ENCODE data around the gene LYSET.
A peak's percentile ranks its signal among the peaks of the same experiment; 100 is the strongest.

LYSET gene

DNA sequence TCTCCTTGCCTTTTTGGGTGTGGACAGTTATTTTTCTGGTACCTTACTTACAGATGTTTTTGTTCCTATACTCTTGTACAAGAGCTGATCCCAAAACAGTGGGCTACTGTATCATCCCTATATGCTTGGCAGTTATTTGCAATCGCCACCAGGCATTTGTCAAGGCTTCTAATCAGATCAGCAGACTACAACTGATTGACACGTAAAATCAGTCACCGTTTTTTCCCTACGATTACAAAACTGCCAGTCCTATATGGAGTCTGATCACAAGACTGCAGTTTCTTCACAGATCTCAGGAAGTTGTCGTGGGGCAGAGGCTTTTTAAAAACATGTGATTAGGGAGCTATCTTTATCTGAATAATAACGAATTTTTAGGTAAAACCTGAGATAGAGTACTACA is 1.3 kb downstream of the LYSET start:
- no peak for DNase-seq (ENCODE audit: low spot score in 2 of 2)
- no peak for ATAC-seq (ENCODE audit: low read depth)
- Mint-ChIP-seq H3K9me3 (no peaks in the 10 kb centered on the region), H3K4me1 (peaks cover 26% of the 10 kb centered on the region), H3K27me3 (no peaks in the 10 kb centered on the region), H3K36me3 (peaks cover 11% of the 10 kb centered on the region), H3K4me3 (peak overlapping the region; percentile 44), H3K27ac (no peak overlapping the region)

DNA sequence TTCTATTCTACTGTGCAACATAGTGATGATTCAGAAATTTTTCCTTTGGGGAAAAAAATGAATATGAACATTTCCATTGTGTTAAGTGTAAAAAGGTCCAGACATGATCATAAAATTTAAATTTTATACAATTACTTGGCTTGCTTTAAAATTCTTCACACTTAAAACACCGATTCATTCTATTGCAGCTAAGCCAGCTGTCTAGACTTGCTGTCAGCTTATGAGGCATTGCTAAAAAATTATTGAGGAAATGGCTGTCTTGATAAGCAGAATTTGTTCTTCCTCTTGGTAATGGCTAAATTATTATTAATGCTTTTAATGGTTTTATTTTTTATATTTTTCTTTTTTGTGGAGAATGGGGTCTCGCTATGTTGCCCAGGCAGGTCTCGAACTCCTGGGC is 1.8 kb downstream of the LYSET start:
- H3K27me3 Mint-ChIP-seq = no peaks in the 10 kb centered on the region
- H3K27ac Mint-ChIP-seq = no peak overlapping the region
- ATAC-seq (ENCODE audit: low read depth) = no peak
- H3K9me3 Mint-ChIP-seq = no peaks in the 10 kb centered on the region
- no peak overlapping the region for H3K4me3 Mint-ChIP-seq
- H3K4me1 Mint-ChIP-seq = peaks cover 23% of the 10 kb centered on the region
- DNase-seq (ENCODE audit: low spot score in 2 of 2) = no peak
- H3K36me3 Mint-ChIP-seq = peaks cover 7% of the 10 kb centered on the region

DNA sequence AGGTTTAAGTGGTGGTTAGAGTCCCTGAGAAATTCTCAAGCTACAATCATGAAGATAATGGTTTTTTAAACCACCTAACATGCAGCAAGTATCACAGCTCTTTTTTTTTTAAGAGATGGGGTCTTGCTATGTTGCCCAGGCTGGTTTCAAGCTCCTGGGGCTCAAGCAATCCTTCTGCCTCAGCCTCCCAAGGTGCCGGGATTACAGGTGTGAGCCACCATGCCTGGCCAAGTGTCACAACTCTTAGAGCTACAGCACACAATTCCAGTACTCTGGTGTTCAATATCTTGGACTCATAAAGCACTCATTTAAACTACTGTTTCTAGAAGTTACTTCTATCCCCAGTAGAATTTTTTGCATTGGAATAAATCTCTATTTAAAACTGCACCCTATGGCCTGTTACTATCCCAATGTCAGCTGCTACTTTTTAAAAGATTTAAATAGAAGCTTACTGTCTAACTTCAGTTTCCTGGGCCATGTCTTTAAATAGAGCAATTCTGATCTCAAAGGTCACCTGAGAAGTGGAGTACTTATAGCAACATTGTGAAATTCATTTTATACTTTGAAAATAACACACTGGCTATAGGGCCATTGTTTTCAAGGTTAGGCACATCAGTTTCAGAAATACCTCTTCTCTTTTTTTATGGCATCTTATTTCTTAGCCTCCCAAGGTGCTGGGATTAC is 10.3 kb downstream of the LYSET start:
- no peak overlapping the region for H3K27ac Mint-ChIP-seq
- H3K9me3 Mint-ChIP-seq = no peaks in the 10 kb centered on the region
- no peak overlapping the region for H3K4me3 Mint-ChIP-seq
- H3K36me3 Mint-ChIP-seq = peaks cover 6% of the 10 kb centered on the region
- H3K27me3 Mint-ChIP-seq = no peaks in the 10 kb centered on the region
- H3K4me1 Mint-ChIP-seq = peaks cover 2% of the 10 kb centered on the region
- ATAC-seq (ENCODE audit: low read depth) (no peak), DNase-seq (ENCODE audit: low spot score in 2 of 2) (no peak)

DNA sequence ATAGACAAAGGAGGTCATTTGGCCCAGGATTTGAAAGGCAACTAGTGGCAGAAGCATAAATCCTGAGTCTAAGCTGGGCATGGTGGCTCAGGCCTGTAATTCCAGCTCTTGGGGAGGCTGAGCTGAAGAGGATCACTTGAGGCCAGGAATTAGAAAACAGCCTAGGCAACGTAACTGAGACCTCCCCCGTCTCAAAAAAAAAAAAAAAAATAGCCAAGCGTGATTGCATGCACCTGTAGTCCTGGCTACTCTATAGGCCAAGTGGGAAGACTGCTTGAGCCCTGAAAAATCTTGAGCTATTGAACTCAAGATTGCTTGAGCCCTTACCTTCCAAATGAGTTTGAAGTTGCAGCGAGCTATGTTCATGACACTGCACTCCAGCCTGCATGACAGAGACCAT is 13.9 kb downstream of the LYSET start:
- DNase-seq (ENCODE audit: low spot score in 2 of 2) = no peak
- no peak for ATAC-seq (ENCODE audit: low read depth)
- no peaks in the 10 kb centered on the region for H3K9me3 Mint-ChIP-seq
- H3K27ac Mint-ChIP-seq = no peak overlapping the region
- H3K4me3 Mint-ChIP-seq = no peak overlapping the region
- H3K27me3 Mint-ChIP-seq = no peaks in the 10 kb centered on the region
- peaks cover 2% of the 10 kb centered on the region for H3K4me1 Mint-ChIP-seq
- peaks cover 2% of the 10 kb centered on the region for H3K36me3 Mint-ChIP-seq

- H3K36me3 Mint-ChIP-seq = no peaks in the 10 kb centered on the region
- no peaks in the 10 kb centered on the region for H3K27me3 Mint-ChIP-seq
- H3K9me3 Mint-ChIP-seq = no peaks in the 10 kb centered on the region
- peaks cover 10% of the 10 kb centered on the region for H3K4me1 Mint-ChIP-seq
- H3K27ac Mint-ChIP-seq = no peak overlapping the region
- no peak for DNase-seq (ENCODE audit: low spot score in 2 of 2)
- ATAC-seq (ENCODE audit: low read depth) = no peak
- no peak overlapping the region for H3K4me3 Mint-ChIP-seq
Measured at GRCh38 chr14:93200553-93200952, 15.4 kb downstream of the LYSET start.

- DNase-seq (ENCODE audit: low spot score in 2 of 2) = no peak
- H3K9me3 Mint-ChIP-seq = no peaks in the 10 kb centered on the region
- no peak overlapping the region for H3K27ac Mint-ChIP-seq
- H3K4me1 Mint-ChIP-seq = peaks cover 17% of the 10 kb centered on the region
- H3K4me3 Mint-ChIP-seq = no peak overlapping the region
- no peaks in the 10 kb centered on the region for H3K36me3 Mint-ChIP-seq
- no peak for ATAC-seq (ENCODE audit: low read depth)
- no peaks in the 10 kb centered on the region for H3K27me3 Mint-ChIP-seq
Measured at GRCh38 chr14:93201155-93201704, 16.1 kb downstream of the LYSET start.

DNA sequence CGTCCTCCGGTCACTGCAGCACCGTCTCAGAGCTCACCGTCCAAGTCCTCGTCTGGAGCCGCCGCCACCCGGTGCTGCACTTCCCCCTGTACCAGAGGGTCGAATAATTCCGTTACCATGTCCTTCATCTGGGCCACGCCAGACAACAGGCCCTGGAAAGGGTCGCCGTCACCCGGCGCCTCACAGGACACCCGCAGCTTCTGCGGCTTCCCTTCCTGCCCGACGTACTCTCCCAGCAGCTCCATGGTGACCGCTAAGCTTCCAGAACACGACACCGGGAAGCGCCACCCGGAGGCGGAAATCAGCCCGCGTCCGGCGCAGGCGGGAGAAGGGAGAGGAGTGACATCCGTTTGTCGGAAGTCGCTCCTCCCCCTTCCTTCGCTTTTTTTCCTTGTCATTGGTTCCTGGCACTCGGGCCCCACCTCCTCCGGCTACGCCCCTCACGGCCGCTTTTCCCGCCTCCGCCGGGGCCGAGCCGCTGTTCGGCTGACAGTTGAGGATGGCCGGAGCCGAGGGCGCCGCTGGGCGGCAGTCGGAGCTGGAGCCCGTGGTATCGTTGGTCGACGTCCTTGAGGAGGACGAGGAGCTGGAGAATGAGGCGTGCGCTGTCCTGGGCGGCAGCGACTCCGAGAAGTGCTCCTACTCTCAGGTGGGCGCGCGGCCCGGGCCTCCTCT is 21.8 kb downstream of the LYSET start, which contains the start of the genes GON7 and UBR7:
Gene GON7, minus strand, starts transcription at position 273 of the 675 bp plus-strand sequence. Its CDS starts 28 bp downstream, at position 245.
Gene UBR7, plus strand, starts transcription at position 464 of the 675 bp plus-strand sequence. Its CDS starts 36 bp downstream, at position 500.
- peak within 1 kb of the TSS; percentile 90 for H3K27ac Mint-ChIP-seq
- DNase-seq (ENCODE audit: low spot score in 2 of 2) (peak; percentile 69 to 79), ATAC-seq (ENCODE audit: low read depth) (peak; percentile 88)
- no peaks in the 10 kb centered on the region for H3K36me3 Mint-ChIP-seq
- peak within 1 kb of the TSS; percentile 91 for H3K4me3 Mint-ChIP-seq
- H3K4me1 Mint-ChIP-seq = peaks cover 31% of the 10 kb centered on the region
- H3K27me3 Mint-ChIP-seq = no peaks in the 10 kb centered on the region
- H3K9me3 Mint-ChIP-seq = no peaks in the 10 kb centered on the region

DNA sequence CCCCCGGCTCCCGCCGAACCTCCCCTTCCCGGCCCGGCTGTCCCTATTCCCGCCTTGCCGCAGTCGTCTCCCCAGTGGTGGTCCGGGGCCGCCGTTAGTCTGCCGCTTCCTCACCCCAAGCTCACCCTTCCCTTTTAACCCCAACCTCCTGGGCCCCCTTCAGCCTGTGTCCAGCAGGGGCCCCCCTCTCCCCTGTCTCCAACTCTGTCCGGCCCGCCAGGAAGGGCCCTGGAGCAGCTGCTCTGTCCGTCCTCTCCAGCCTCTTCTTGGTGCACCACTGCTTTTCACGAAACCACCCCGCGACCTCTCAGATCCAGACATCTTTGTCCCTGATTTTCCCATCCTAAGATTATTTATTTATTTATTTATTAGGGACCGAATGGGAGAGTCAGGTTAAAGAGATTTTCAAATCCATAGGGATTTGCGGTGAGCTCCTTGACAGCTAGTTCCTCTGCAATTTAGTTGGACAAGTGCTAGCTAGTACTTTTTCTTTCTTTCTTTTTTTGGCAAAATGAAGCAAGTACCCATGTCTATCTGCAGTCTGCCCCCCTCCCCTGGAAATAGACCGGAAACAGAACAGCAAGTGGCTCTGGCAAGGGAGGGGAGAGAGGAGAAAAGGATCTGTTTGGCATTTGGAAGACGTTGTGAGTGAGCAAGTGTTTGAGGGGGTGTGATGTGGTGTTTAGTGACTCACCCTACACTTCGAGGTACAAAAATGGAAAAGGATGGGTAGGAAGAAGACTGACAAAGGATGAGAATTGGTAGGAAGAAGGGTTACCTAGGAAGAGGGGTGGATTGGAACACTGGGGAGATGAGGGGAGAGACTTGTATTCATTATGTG is 22.6 kb downstream of the LYSET start:
- H3K9me3 Mint-ChIP-seq = no peaks in the 10 kb centered on the region
- DNase-seq (ENCODE audit: low spot score in 2 of 2) (peak in 1 of 2 donors; percentile 4), ATAC-seq (ENCODE audit: low read depth) (peak; percentile 19)
- peak overlapping the region; percentile 90 for H3K27ac Mint-ChIP-seq
- peaks cover 37% of the 10 kb centered on the region for H3K4me1 Mint-ChIP-seq
- no peaks in the 10 kb centered on the region for H3K27me3 Mint-ChIP-seq
- peaks cover under 1% of the 10 kb centered on the region for H3K36me3 Mint-ChIP-seq
- H3K4me3 Mint-ChIP-seq = peak overlapping the region; percentile 91

GRCh38 chr14:93212432-93212831 is 27.3 kb downstream of the LYSET start:
- Mint-ChIP-seq H3K36me3 (peaks cover 16% of the 10 kb centered on the region), H3K27ac (peak overlapping the region; percentile 79), H3K27me3 (no peaks in the 10 kb centered on the region), H3K4me1 (peaks cover 21% of the 10 kb centered on the region), H3K4me3 (no peak overlapping the region), H3K9me3 (no peaks in the 10 kb centered on the region)
- ATAC-seq (ENCODE audit: low read depth) (peak; percentile 49), DNase-seq (ENCODE audit: low spot score in 2 of 2) (no peak)

DNA sequence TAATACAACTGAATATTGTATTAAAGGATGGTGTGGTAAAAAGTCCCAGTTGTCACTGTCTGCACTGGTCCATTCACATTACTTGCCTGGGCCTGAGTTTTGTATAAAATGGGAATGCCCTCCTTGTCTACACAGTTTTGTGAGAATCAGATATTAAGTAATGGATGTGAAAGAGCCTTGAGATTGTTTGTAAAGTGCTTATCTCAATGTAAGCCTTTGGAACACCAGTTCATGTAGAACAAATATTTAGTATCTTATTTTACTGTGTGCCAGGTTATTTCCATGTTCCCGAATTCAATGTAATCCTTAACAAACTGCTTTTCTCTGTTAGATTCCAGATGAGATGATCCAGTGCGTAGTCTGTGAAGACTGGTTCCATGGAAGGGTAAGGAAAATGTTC is 29.5 kb downstream of the LYSET start:
- Mint-ChIP-seq H3K4me1 (peaks cover 10% of the 10 kb centered on the region), H3K27ac (no peak overlapping the region), H3K36me3 (peaks cover 22% of the 10 kb centered on the region), H3K4me3 (no peak overlapping the region), H3K27me3 (no peaks in the 10 kb centered on the region), H3K9me3 (no peaks in the 10 kb centered on the region)
- no peak for ATAC-seq (ENCODE audit: low read depth)
- DNase-seq (ENCODE audit: low spot score in 2 of 2) = no peak

DNA sequence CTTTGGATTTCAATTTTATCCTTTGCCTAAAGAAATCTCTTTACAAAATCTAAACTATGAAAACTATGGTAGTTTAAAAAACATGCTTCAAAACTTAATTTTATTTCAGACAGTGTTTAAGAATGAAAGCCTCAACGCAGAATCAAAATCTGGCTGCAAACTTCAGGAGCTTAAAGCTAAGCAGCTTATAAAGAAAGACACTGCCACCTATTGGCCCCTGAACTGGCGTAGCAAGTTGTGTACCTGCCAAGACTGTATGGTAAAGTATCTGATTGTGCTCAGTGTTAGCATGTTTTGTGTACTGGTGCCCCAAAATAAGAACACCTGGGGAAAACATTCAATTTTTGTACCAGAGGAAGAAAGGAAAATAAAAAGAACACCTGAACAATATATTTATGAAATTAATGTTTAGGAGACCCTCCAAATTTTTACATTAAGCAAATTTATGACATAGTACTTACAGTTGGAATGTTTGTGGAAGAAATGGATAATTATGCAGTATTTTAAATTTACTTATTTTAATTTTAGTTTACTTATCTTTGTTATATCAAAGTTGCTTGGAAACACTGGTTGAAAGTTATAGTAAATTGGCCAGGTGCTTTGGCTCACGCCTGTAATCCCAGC is 34.1 kb downstream of the LYSET start:
- H3K27me3 Mint-ChIP-seq = no peaks in the 10 kb centered on the region
- DNase-seq (ENCODE audit: low spot score in 2 of 2) (peak in 1 of 2 donors; percentile 32), ATAC-seq (ENCODE audit: low read depth) (peak; percentile 88)
- H3K4me3 Mint-ChIP-seq = no peak overlapping the region
- no peak overlapping the region for H3K27ac Mint-ChIP-seq
- H3K9me3 Mint-ChIP-seq = no peaks in the 10 kb centered on the region
- peaks cover 30% of the 10 kb centered on the region for H3K36me3 Mint-ChIP-seq
- H3K4me1 Mint-ChIP-seq = no peaks in the 10 kb centered on the region

DNA sequence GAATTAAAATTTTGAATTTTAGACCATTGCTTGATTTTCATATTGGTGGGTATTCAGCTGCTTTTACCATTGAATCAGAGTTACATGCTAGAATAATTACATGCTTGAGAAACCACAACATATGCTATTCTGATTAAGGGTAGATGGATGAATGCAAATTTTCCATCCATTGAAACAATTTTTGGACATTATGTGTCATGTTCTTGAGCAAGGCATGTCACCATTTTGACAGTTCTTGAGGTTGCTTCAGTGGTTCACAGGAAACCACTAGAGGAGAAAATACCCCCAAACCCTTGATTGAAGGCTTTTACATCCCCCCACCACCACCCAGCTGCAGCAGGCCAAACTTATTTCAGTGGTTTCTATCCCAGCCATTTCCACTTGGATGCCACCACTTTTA is 35.4 kb downstream of the LYSET start:
- ATAC-seq (ENCODE audit: low read depth) = no peak
- Mint-ChIP-seq H3K27ac (no peak overlapping the region), H3K36me3 (peaks cover 33% of the 10 kb centered on the region), H3K4me3 (no peak overlapping the region), H3K4me1 (no peaks in the 10 kb centered on the region), H3K27me3 (no peaks in the 10 kb centered on the region), H3K9me3 (no peaks in the 10 kb centered on the region)
- DNase-seq (ENCODE audit: low spot score in 2 of 2) = no peak

GRCh38 chr14:93223565-93223964 is 38.4 kb downstream of the LYSET start:
- no peak for DNase-seq (ENCODE audit: low spot score in 2 of 2)
- Mint-ChIP-seq H3K27ac (no peak overlapping the region), H3K36me3 (peaks cover 41% of the 10 kb centered on the region), H3K9me3 (no peaks in the 10 kb centered on the region), H3K4me3 (no peak overlapping the region), H3K27me3 (no peaks in the 10 kb centered on the region), H3K4me1 (no peaks in the 10 kb centered on the region)
- ATAC-seq (ENCODE audit: low read depth) = no peak

All from memory B cell (primary cell).